GM19463 (cell line): ENCODE results near the gene PREX1.

Experiments
- ATAC-seq: cut with Tn5 transposase; IDR thresholded peaks from one replicate; pipeline ENCODE4 v1.9.1; 2021; ENCODE audit warnings: mild to moderate bottlenecking, moderate library complexity; ENCODE audit not compliant: unreplicated experiment

PREX1 gene

GRCh38 chr20:48794816-48795457 lies 32.9 kb downstream of the PREX1 start:
- no peak for ATAC-seq

GRCh38 chr20:48794360-48794759 lies 33.4 kb downstream of the PREX1 start:
- ATAC-seq, result no peak

GRCh38 chr20:48793776-48794175 lies 34.0 kb downstream of the PREX1 start:
- ATAC-seq, result no peak

- no peak for ATAC-seq
These were observed 36.1 kb downstream of the PREX1 start for GRCh38 chr20:48791666-48792071.

- ATAC-seq, result no peak
These were observed 36.8 kb downstream of the PREX1 start for GRCh38 chr20:48791014-48791413.

- ATAC-seq, result no peak
These were observed 37.3 kb downstream of the PREX1 start for GRCh38 chr20:48790473-48791003.

- no peak for ATAC-seq
These were observed 37.9 kb downstream of the PREX1 start for GRCh38 chr20:48789781-48790472.

- ATAC-seq, result no peak
These were observed 38.6 kb downstream of the PREX1 start for GRCh38 chr20:48789185-48789668.

GRCh38 chr20:48788486-48789072 lies 39.2 kb downstream of the PREX1 start:
- peak; percentile 56 for ATAC-seq

GRCh38 chr20:48787861-48788375 lies 39.9 kb downstream of the PREX1 start:
- no peak for ATAC-seq

GRCh38 chr20:48786951-48787705 lies 40.7 kb downstream of the PREX1 start:
- ATAC-seq, result no peak

GRCh38 chr20:48785801-48786200 lies 42.0 kb downstream of the PREX1 start:
- ATAC-seq, result no peak

GRCh38 chr20:48785256-48785655 lies 42.5 kb downstream of the PREX1 start:
- ATAC-seq, result no peak

GRCh38 chr20:48784273-48784641 lies 43.5 kb downstream of the PREX1 start:
- ATAC-seq, result no peak

- ATAC-seq, result no peak
These were observed 44.1 kb downstream of the PREX1 start for GRCh38 chr20:48783533-48784272.

- no peak for ATAC-seq
These were observed 44.9 kb downstream of the PREX1 start for GRCh38 chr20:48782901-48783308.

- no peak for ATAC-seq
These were observed 45.7 kb downstream of the PREX1 start for GRCh38 chr20:48782053-48782452.

- no peak for ATAC-seq
These were observed 46.2 kb downstream of the PREX1 start for GRCh38 chr20:48781634-48782033.

GRCh38 chr20:48779435-48779834 lies 48.4 kb downstream of the PREX1 start:
- no peak for ATAC-seq

GRCh38 chr20:48777821-48778220 lies 50.0 kb downstream of the PREX1 start:
- no peak for ATAC-seq
